ENCODE measurements around the gene NIPBL. TPM values are rescaled to one million over a fixed set of nuclear protein-coding genes. Genes with fewer than 3 reads are reported as not detected.

Gene NIPBL
- total and polyA plus RNA-seq, 2 of the 8 experiments (the other 6 are each of a cell fraction or from before 2014, with no cell fraction given) = 21.1 to 53.5 TPM

- TF ChIP-seq USF2 (IDR thresholded peaks at IDR 0.05; ENCODE audit: low read length) (no peak), NANOG (IDR thresholded peaks at IDR 0.05; ENCODE audit: insufficient read depth, low read depth, low read length, poor library complexity, severe bottlenecking) (no peak), JUND (IDR thresholded peaks at IDR 0.05; ENCODE audit: low read length) (no peak), ATF2 (IDR thresholded peaks at IDR 0.05; ENCODE audit: low read length) (no peak), CHD1 (IDR thresholded peaks at IDR 0.05; ENCODE audit: low read depth, low read length) (no peak), E2F6 (IDR thresholded peaks at IDR 0.05) (no peak), HDAC6 (IDR thresholded peaks at IDR 0.05; ENCODE audit: low read depth, low read length) (no peak)
Observed at GRCh38 chr5:37002176-37002751, 125.7 kb downstream of the NIPBL start (continued).

Measured in H1 (cell line).